ENCODE results near the gene GPR171.
A peak's percentile ranks its signal among the peaks of the same experiment; 100 is the strongest.

GPR171 gene

GRCh38 chr3:151213151-151213550 is 10.1 kb upstream of the GPR171 start:
- DNase-seq: no peak

- DNase-seq: peak in 1 of 2 donors; percentile 49
These were observed 7.8 kb upstream of the GPR171 start for GRCh38 chr3:151210676-151211381.

GRCh38 chr3:151209654-151210053 is 6.6 kb upstream of the GPR171 start:
- peak in 1 of 2 donors; percentile 6 for DNase-seq

- DNase-seq: no peak
These were observed 3.2 kb upstream of the GPR171 start for GRCh38 chr3:151206201-151206600.

- no peak for DNase-seq
These were observed 2.5 kb upstream of the GPR171 start for GRCh38 chr3:151205482-151205881.

GRCh38 chr3:151204530-151205402 is 1.8 kb upstream of the GPR171 start:
- DNase-seq: no peak

- DNase-seq: no peak
These were observed 1.8 kb downstream of the GPR171 start for GRCh38 chr3:151201051-151201730.

- no peak for DNase-seq
These were observed 2.4 kb downstream of the GPR171 start for GRCh38 chr3:151200586-151200985.

- DNase-seq: no peak
These were observed 3.2 kb downstream of the GPR171 start for GRCh38 chr3:151199554-151200438.

GRCh38 chr3:151198849-151199248 is 4.2 kb downstream of the GPR171 start:
- DNase-seq: no peak

- no peak for DNase-seq
These were observed 4.8 kb downstream of the GPR171 start for GRCh38 chr3:151197981-151198767.

- DNase-seq: no peak
These were observed 5.8 kb downstream of the GPR171 start for GRCh38 chr3:151197228-151197627.

- no peak for DNase-seq
These were observed 6.6 kb downstream of the GPR171 start for GRCh38 chr3:151196434-151196833.

- no peak for DNase-seq
These were observed 7.2 kb downstream of the GPR171 start for GRCh38 chr3:151195826-151196225.

GRCh38 chr3:151192545-151192944 is 10.5 kb downstream of the GPR171 start:
- no peak for DNase-seq

GRCh38 chr3:151191095-151191494 is 11.9 kb downstream of the GPR171 start:
- no peak for DNase-seq

GRCh38 chr3:151183265-151183671 is 19.7 kb downstream of the GPR171 start:
- DNase-seq: no peak

GRCh38 chr3:151182349-151183079 is 20.5 kb downstream of the GPR171 start:
- DNase-seq: no peak

- DNase-seq: no peak
These were observed 24.7 kb downstream of the GPR171 start for GRCh38 chr3:151178208-151178845.

- DNase-seq: no peak
These were observed 27.1 kb downstream of the GPR171 start for GRCh38 chr3:151175952-151176351.

Measured in bone marrow (tissue), 2 donors.